ENCODE measurements around the gene HOOK2. TPM values are rescaled to one million over a fixed set of nuclear protein-coding genes. Genes with fewer than 3 reads are reported as not detected.

HOOK2 gene
- total and polyA plus RNA-seq, 2 of the 13 experiments (the other 11 are each of a cell fraction or from before 2014, with no cell fraction given): 9.2 to 12.9 TPM

DNA sequence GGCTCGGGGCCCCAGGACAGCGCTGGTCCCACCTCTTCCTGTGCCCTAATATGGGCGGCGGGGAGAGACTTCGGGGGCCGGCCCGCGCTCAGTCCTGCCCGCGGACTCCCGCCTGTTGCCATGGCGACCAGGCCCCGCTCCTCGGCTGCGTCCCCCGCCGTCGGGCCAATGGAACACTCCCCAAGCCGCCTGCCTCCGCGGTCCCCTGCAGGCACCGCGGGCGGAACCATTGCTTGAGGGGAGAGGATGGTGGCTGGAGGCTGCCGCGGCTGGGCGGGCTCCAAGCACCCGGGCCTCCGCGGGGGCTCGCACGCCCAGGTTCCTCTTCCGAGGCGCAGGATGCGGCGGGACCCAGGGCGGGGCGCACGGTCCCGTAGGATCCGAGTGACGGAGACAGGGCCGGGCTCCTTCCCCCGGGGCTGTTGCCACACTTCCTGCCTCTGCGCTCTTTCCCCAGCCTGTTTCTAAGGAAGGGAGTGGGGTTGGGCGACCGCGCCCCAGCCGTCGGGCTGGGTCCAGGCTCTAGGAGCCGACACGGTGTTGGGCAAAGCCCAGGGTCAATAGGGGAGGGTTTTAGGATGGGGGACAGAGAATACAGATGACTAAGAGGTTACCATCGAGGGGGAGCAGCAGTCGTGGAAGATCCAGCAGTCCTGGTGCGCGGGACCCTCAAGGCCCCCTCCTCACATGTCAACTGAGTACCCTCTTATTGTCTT, 14.7 kb upstream of the HOOK2 start (continued):
- TF ChIP-seq NFIC (IDR thresholded peaks at IDR 0.05; ENCODE audit: low read length) (no peak), ELF1 (CRISPR knock-in tag; IDR thresholded peaks at IDR 0.05) (0 out of 2 replicates have a peak, but pooled peaks have one; percentile 28), KAT2B (IDR thresholded peaks at IDR 0.05; ENCODE audit: borderline replicate concordance, low read depth, low read length) (no peak), CC2D1A (CRISPR knock-in tag; IDR thresholded peaks at IDR 0.05) (no peak), HMG20B (CRISPR knock-in tag; conservative IDR thresholded peaks at IDR 0.05) (no peak), ZNF350 (CRISPR knock-in tag; IDR thresholded peaks at IDR 0.05; ENCODE audit: borderline replicate concordance, low read depth) (peak; percentile 75), GATAD1 (CRISPR knock-in tag; IDR thresholded peaks at IDR 0.05) (0 out of 2 replicates have a peak, but pooled peaks have one; percentile 16), ZNF557 (CRISPR knock-in tag; IDR thresholded peaks at IDR 0.05) (no peak), CCAR2 (optimal IDR thresholded peaks at IDR 0.05; ENCODE audit: low read depth, low read length) (no peak), NR2F6 (IDR thresholded peaks at IDR 0.05) (no peak), NR2F6 (CRISPR knock-in tag; IDR thresholded peaks at IDR 0.05) (0 out of 2 replicates have a peak, but pooled peaks have one; percentile 9), ATM (IDR thresholded peaks at IDR 0.05; ENCODE audit: borderline replicate concordance) (no peak), HNRNPLL (IDR thresholded peaks at IDR 0.05; ENCODE audit: low read depth, low read length, poor library complexity, severe bottlenecking) (peak; percentile 95), IRX3 (CRISPR knock-in tag; IDR thresholded peaks at IDR 0.05; ENCODE audit: borderline replicate concordance, low read depth) (no peak), TGIF2 (CRISPR knock-in tag; IDR thresholded peaks at IDR 0.05) (peak; percentile 62; the same call in 1 of the 2 replicates), U2AF1 (optimal IDR thresholded peaks at IDR 0.05; ENCODE audit: low read depth, low read length) (no peak), AKAP8 (CRISPR knock-in tag; IDR thresholded peaks at IDR 0.05) (no peak), ZNF672 (CRISPR knock-in tag; IDR thresholded peaks at IDR 0.05) (no peak), PHF8 (CRISPR knock-in tag; IDR thresholded peaks at IDR 0.05) (peak; percentile 33; the same call in 1 of the 2 replicates)
- TF ChIP-seq, protein P1, sequence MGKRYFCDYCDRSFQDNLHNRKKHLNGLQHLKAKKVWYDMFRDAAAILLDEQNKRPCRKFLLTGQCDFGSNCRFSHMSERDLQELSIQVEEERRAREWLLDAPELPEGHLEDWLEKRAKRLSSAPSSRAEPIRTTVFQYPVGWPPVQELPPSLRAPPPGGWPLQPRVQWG (CRISPR knock-in tag; IDR thresholded peaks at IDR 0.05; ENCODE audit: borderline replicate concordance, low read depth): no peak
- TF ChIP-seq, protein P2, sequence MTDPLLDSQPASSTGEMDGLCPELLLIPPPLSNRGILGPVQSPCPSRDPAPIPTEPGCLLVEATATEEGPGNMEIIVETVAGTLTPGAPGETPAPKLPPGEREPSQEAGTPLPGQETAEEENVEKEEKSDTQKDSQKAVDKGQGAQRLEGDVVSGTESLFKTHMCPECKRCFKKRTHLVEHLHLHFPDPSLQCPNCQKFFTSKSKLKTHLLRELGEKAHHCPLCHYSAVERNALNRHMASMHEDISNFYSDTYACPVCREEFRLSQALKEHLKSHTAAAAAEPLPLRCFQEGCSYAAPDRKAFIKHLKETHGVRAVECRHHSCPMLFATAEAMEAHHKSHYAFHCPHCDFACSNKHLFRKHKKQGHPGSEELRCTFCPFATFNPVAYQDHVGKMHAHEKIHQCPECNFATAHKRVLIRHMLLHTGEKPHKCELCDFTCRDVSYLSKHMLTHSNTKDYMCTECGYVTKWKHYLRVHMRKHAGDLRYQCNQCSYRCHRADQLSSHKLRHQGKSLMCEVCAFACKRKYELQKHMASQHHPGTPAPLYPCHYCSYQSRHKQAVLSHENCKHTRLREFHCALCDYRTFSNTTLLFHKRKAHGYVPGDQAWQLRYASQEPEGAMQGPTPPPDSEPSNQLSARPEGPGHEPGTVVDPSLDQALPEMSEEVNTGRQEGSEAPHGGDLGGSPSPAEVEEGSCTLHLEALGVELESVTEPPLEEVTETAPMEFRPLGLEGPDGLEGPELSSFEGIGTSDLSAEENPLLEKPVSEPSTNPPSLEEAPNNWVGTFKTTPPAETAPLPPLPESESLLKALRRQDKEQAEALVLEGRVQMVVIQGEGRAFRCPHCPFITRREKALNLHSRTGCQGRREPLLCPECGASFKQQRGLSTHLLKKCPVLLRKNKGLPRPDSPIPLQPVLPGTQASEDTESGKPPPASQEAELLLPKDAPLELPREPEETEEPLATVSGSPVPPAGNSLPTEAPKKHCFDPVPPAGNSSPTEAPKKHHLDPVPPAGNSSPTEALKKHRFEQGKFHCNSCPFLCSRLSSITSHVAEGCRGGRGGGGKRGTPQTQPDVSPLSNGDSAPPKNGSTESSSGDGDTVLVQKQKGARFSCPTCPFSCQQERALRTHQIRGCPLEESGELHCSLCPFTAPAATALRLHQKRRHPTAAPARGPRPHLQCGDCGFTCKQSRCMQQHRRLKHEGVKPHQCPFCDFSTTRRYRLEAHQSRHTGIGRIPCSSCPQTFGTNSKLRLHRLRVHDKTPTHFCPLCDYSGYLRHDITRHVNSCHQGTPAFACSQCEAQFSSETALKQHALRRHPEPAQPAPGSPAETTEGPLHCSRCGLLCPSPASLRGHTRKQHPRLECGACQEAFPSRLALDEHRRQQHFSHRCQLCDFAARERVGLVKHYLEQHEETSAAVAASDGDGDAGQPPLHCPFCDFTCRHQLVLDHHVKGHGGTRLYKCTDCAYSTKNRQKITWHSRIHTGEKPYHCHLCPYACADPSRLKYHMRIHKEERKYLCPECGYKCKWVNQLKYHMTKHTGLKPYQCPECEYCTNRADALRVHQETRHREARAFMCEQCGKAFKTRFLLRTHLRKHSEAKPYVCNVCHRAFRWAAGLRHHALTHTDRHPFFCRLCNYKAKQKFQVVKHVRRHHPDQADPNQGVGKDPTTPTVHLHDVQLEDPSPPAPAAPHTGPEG (CRISPR knock-in tag; IDR thresholded peaks at IDR 0.05): no peak
- TF ChIP-seq, protein P3, sequence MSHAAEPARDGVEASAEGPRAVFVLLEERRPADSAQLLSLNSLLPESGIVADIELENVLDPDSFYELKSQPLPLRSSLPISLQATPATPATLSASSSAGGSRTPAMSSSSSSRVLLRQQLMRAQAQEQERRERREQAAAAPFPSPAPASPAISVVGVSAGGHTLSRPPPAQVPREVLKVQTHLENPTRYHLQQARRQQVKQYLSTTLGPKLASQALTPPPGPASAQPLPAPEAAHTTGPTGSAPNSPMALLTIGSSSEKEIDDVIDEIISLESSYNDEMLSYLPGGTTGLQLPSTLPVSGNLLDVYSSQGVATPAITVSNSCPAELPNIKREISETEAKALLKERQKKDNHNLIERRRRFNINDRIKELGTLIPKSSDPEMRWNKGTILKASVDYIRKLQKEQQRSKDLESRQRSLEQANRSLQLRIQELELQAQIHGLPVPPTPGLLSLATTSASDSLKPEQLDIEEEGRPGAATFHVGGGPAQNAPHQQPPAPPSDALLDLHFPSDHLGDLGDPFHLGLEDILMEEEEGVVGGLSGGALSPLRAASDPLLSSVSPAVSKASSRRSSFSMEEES (CRISPR knock-in tag; IDR thresholded peaks at IDR 0.05): 0 out of 2 replicates have a peak, but pooled peaks have one; percentile 23

All from HepG2 (cell line).